ENCODE measurements around the gene FAM111B. TPM values are rescaled to one million over a fixed set of nuclear protein-coding genes. Genes with fewer than 3 reads are reported as not detected.

FAM111B gene
- total and polyA plus RNA-seq, 2 of the 8 experiments (the other 6 are each of a cell fraction or from before 2014, with no cell fraction given): 4.8 to 38.1 TPM

DNA sequence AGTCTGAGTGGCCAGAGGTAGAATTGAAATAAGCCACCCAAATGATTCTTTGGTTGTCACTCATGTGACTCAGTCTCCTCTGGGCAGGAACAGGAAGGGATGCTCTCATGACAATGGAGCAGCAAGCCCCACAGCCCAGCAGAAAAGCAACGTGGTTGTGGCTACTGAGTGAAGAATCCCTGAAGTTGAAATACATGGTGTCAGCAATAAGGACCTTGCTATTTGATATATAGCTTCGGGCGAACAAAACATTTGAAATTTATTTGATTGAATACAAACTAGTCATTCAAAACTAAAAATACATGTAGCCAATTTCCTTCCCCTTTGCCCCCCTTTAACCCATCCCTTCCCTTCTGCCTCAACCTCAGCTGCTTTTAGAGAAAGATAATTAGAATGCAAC is 50.4 kb downstream of the FAM111B start (continued):
- TF ChIP-seq POLR2AphosphoS5 (IDR thresholded peaks at IDR 0.05; ENCODE audit: low read depth, low read length): no peak
- no peak for TF ChIP-seq POLR2A (IDR thresholded peaks at IDR 0.05; ENCODE audit: control extremely low read depth in 1 of 2, low read depth in 2 of 2, low read length in 2 of 2)
